B cell (primary cell): ENCODE results near the gene VIT. TPM values are rescaled to one million over a fixed set of nuclear protein-coding genes. Genes with fewer than 3 reads are reported as not detected.

ENCODE experiments used
- ATAC-seq: fragments of 200-7000 bp; cut with Tn5 transposase; one replicate; pipeline ENCODE4 v1.10.0; 2021; ENCODE audit warnings: low read depth, mild to moderate bottlenecking, moderate number of reproducible peaks, moderate library complexity
- CTCF ChIA-PET: fragments of 350-600 bp; sonication (Branson Sonifier 250); formaldehyde crosslinking; loops from one replicate; lab custom pipeline; 2021; ENCODE audit warnings: antibody characterized with exemption, inconsistent platforms; lab: Charles Lee
- POLR2A ChIA-PET: fragments of 350-600 bp; sonication (Branson Sonifier 250); formaldehyde crosslinking; loops from one replicate; lab custom pipeline; 2021; ENCODE audit warnings: antibody characterized with exemption; lab: Charles Lee
- DNase-seq: peaks from one replicate; pipeline ENCODE4 v3.0.0; 2013
- H2AFZ ChIP-seq: 2 replicates; pipeline ENCODE4 v1.6.1; 2012; ENCODE audit warnings: mild to moderate bottlenecking, low read depth, low read length; ENCODE audit not compliant: insufficient read depth, poor library complexity, severe bottlenecking
- H3K27ac ChIP-seq, 2 donors: 1 replicate in 1 of 2; 2 replicates in 1 of 2; pipeline ENCODE4 v1.5.1; 2012 to 2013; ENCODE audit warnings: low read length in 2 of 2, mild to moderate bottlenecking in 2 of 2, moderate library complexity in 1 of 2
- H3K27me3 ChIP-seq, 4 experiments: fragments of 200-600 bp in 1 of 4; sonication (generic) in 1 of 4; replicated peaks in 1 of 4; 1 replicate in 2 of 4; 2 replicates in 2 of 4; pipeline versions ENCODE4 v1.6.1 to v1.7.0; 2013 to 2016; ENCODE audit warnings: low read length in 3 of 4, mild to moderate bottlenecking in 2 of 4, mixed read lengths in 1 of 4, moderate library complexity in 1 of 4; ENCODE audit not compliant: insufficient read depth in 4 of 4, control insufficient read depth in 3 of 4; ENCODE audit errors: control extremely low read depth in 1 of 4
- H3K36me3 ChIP-seq, 2 experiments: replicated peaks in 1 of 2; 1 replicate in 1 of 2; 2 replicates in 1 of 2; pipeline versions ENCODE4 v1.6.1 to v1.7.1; 2013; ENCODE audit warnings: low read length in 1 of 2; ENCODE audit not compliant: insufficient read depth in 2 of 2, control insufficient read depth in 1 of 2; ENCODE audit errors: control extremely low read depth in 1 of 2, extremely low read depth in 1 of 2
- H3K4me1 ChIP-seq, 2 donors: fragments of 200-600 bp in 1 of 2; sonication (generic) in 1 of 2; 1 replicate in 1 of 2; 2 replicates in 1 of 2; pipeline versions ENCODE4 v1.5.1 to v1.6.1; 2013 to 2017; ENCODE audit warnings: low read length in 2 of 2; ENCODE audit not compliant: control insufficient read depth in 2 of 2, insufficient read depth in 2 of 2
- H3K4me2 ChIP-seq: replicated peaks from 2 replicates; pipeline ENCODE3; 2012; ENCODE audit warnings: mild to moderate bottlenecking, low read depth, low read length; ENCODE audit not compliant: poor library complexity, severe bottlenecking
- H3K4me3 ChIP-seq, 5 experiments: fragments of 200-600 bp in 1 of 5; sonication (generic) in 1 of 5; 1 replicate in 3 of 5; 2 replicates in 2 of 5; pipeline versions ENCODE4 v1.5.1 to v1.7.0; 2011 to 2016; ENCODE audit warnings: low read length in 4 of 5, mild to moderate bottlenecking in 4 of 5, low read depth in 2 of 5, control low read depth in 1 of 5, moderate library complexity in 1 of 5; ENCODE audit not compliant: insufficient read depth in 1 of 5; ENCODE audit errors: control extremely low read depth in 1 of 5, extremely low read depth in 1 of 5
- H3K79me2 ChIP-seq: fragments of 200-600 bp; sonication (generic); one replicate; pipeline ENCODE4 v1.6.0; 2016; ENCODE audit warnings: low read length; ENCODE audit not compliant: control insufficient read depth, insufficient read depth
- H3K9ac ChIP-seq: fragments of 200-600 bp; sonication (generic); 2 replicates; pipeline ENCODE4 v1.6.1; 2017; ENCODE audit warnings: mild to moderate bottlenecking, low read length, moderate library complexity
- H3K9me3 ChIP-seq, 3 donors: one replicate each; pipeline versions ENCODE4 v1.6.1 to v1.7.1; 2013; ENCODE audit warnings: low read length in 2 of 3; ENCODE audit not compliant: control insufficient read depth in 2 of 3, insufficient read depth in 1 of 3; ENCODE audit errors: control extremely low read depth in 1 of 3
- H4K20me1 ChIP-seq: 2 replicates; pipeline ENCODE4 v1.6.0; 2012; ENCODE audit warnings: mild to moderate bottlenecking, low read length; ENCODE audit not compliant: insufficient read depth, control insufficient read depth, poor library complexity, severe bottlenecking
- H3K27ac Mint-ChIP-seq: one replicate; pipeline ENCODE4 v1.8.0; 2021; ENCODE audit warnings: mixed read lengths
- H3K27me3 Mint-ChIP-seq: one replicate; pipeline ENCODE4 v1.8.0; 2021; ENCODE audit warnings: mixed read lengths
- H3K4me1 Mint-ChIP-seq: one replicate; pipeline ENCODE4 v1.8.0; 2021; ENCODE audit warnings: mixed read lengths
- H3K4me3 Mint-ChIP-seq: one replicate; pipeline ENCODE4 v1.8.0; 2021; ENCODE audit warnings: mixed read lengths
- H3K9me3 Mint-ChIP-seq: one replicate; pipeline ENCODE4 v1.8.0; 2022; ENCODE audit warnings: mixed read lengths; ENCODE audit not compliant: insufficient read depth
- EZH2 ChIP-seq: IDR thresholded peaks from 2 replicates; pipeline ENCODE4 v1.6.1; 2012; ENCODE audit warnings: borderline replicate concordance, low read depth, mild to moderate bottlenecking, moderate library complexity, low read length; ENCODE audit not compliant: insufficient read depth, poor library complexity, severe bottlenecking
- WGBS: methylation state at CpG from one replicate; pipeline ENCODE4 v1.1.5; 2013; ENCODE audit warnings: missing lambda C conversion rate; ENCODE audit not compliant: insufficient coverage; 5-methylcytosine and 5-hydroxymethylcytosine counted together
- intact Hi-C: fragments of 100-400 bp; cut with micrococcal nuclease; formaldehyde crosslinking; loops from one replicate; pipeline ENCODE4 v1.10.0; 2022
- polyA plus RNA-seq: library from polyadenylated mRNA; depleted of rRNA; stranded (reverse); fragments of >200 nt; gene quantifications from 2 replicates; pipeline ENCODE4 v1.2.3, GENCODE V29; 2012
- total RNA-seq, 2 donors: library from RNA; stranded (reverse); fragments of 120-200 nt in 1 of 2; gene quantifications; 1 replicate in 1 of 2; 2 replicates in 1 of 2; pipeline versions ENCODE4 v1.2.3 to v1.2.4, GENCODE V29; 2013 to 2022
- TF ChIP-seq, protein P1 (sequence below): fragments of 200-600 bp; IDR thresholded peaks from one replicate; pipeline ENCODE4 v1.8.0; 2022; ENCODE audit warnings: antibody characterized with exemption, mild to moderate bottlenecking

VIT gene
- total and polyA plus RNA-seq, 2 donors (not counting 1 experiment from before 2014, with no cell fraction given), result not detected

DNA sequence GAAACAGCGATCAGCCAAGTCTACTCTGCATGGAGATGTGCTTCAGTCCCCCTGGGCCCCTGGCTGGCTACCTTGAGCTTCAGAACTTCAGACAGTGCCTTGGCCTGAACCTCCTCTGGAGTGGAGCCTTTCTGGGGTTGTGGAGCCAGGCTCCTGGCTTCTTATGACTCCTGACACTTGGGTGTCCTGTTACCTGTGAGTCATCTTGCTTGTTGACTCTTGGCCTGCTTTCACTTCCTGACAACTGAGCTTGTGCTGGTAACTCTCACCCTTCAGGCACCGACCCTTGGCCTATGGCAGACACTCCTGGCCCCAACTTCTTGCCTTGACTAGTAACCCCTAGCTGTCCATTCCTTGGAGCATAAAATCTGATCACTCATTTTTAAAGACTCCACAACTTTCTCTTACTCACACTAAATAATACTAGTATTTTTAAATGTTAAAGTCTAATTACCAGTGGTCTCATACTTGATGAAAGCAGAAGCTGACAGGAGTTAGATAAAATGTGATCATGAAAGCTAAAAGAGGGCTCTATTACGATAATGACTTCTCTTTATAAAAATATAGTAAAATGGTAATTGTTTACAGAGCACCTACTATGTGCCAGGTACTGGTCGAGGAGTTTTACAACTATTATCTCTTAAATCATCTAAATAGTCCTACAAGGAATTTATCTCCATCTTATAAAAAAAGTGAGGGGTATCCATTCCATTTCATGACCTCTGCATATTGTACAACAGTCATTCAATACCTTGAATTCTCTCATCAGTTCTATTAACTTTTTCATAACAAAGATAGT lies 46.3 kb upstream of the VIT start:
- Histone ChIP-seq H3K4me3 (no peak overlapping the region), H3K79me2 (no peaks in the 10 kb centered on the region), H3K9me3 (peaks cover 0 to 1% (median 0%) of the 10 kb centered on the region in 3 donors), H3K27me3 (no peaks in the 10 kb centered on the region), H3K27ac (no peak overlapping the region), H3K4me1 (no peaks in the 10 kb centered on the region), H2AFZ (no peak overlapping the region), H3K36me3 (no peaks in the 10 kb centered on the region), H3K9ac (no peak overlapping the region), H4K20me1 (no peaks in the 10 kb centered on the region), H3K4me2 (no peak overlapping the region)
- TF ChIP-seq EZH2, result no peak
- TF ChIP-seq, protein P1, sequence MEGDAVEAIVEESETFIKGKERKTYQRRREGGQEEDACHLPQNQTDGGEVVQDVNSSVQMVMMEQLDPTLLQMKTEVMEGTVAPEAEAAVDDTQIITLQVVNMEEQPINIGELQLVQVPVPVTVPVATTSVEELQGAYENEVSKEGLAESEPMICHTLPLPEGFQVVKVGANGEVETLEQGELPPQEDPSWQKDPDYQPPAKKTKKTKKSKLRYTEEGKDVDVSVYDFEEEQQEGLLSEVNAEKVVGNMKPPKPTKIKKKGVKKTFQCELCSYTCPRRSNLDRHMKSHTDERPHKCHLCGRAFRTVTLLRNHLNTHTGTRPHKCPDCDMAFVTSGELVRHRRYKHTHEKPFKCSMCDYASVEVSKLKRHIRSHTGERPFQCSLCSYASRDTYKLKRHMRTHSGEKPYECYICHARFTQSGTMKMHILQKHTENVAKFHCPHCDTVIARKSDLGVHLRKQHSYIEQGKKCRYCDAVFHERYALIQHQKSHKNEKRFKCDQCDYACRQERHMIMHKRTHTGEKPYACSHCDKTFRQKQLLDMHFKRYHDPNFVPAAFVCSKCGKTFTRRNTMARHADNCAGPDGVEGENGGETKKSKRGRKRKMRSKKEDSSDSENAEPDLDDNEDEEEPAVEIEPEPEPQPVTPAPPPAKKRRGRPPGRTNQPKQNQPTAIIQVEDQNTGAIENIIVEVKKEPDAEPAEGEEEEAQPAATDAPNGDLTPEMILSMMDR, result no peak
- H3K4me3 Mint-ChIP-seq, result no peak overlapping the region
- ChIA-PET CTCF (interaction anchor here (0.8 kb wide), 1 partner anchor 11 kb away, joined by 3 read pairs; no protein-coding TSS in a partner anchor), POLR2A (no interaction called here)
- no peaks in the 10 kb centered on the region for H3K27me3 Mint-ChIP-seq
- H3K4me1 Mint-ChIP-seq, result no peaks in the 10 kb centered on the region
- no peak for ATAC-seq
- DNase-seq, result no peak
- intact Hi-C loops, result no loop called here
- H3K9me3 Mint-ChIP-seq, result peaks cover 10% of the 10 kb centered on the region
- 79% methylated on average over 2 of the region's 4 CpGs for WGBS
- no peak overlapping the region for H3K27ac Mint-ChIP-seq

GRCh38 chr2:36653155-36653554 lies 43.4 kb upstream of the VIT start:
- WGBS, result 100% methylated on average over 1 of the region's 5 CpGs
- Histone ChIP-seq H3K27me3 (no peaks in the 10 kb centered on the region), H3K4me3 (no peak overlapping the region), H3K4me2 (no peak overlapping the region), H3K27ac (no peak overlapping the region), H3K9me3 (no peaks in the 10 kb centered on the region), H3K79me2 (no peaks in the 10 kb centered on the region), H2AFZ (no peak overlapping the region), H4K20me1 (no peaks in the 10 kb centered on the region), H3K4me1 (no peaks in the 10 kb centered on the region), H3K9ac (no peak overlapping the region), H3K36me3 (no peaks in the 10 kb centered on the region)
- H3K9me3 Mint-ChIP-seq, result no peaks in the 10 kb centered on the region
- CTCF ChIA-PET, result no interaction called here
- no peaks in the 10 kb centered on the region for H3K4me1 Mint-ChIP-seq
- no peaks in the 10 kb centered on the region for H3K27me3 Mint-ChIP-seq
- no peak for TF ChIP-seq EZH2
- TF ChIP-seq, protein P1, result no peak
- intact Hi-C loops, result no loop called here
- DNase-seq, result no peak
- H3K27ac Mint-ChIP-seq, result no peak overlapping the region
- POLR2A ChIA-PET, result no interaction called here
- ATAC-seq, result no peak
- no peak overlapping the region for H3K4me3 Mint-ChIP-seq
